NCI-H146 (cell line): ENCODE measurements around the gene LCORL.
A peak's percentile ranks its signal among the peaks of the same experiment; 100 is the strongest.
"Not testable (repeated sequence)": the region's sequence is repeated elsewhere in the genome, so short reads cannot be mapped to it uniquely, and the experiment has no call there.

ENCODE experiments used
- DNase-seq: peaks from one replicate; lab custom pipeline; 2025; lab: John Stamatoyannopoulos, UW

LCORL gene

GRCh38 chr4:17932041-17932440 is 89.5 kb downstream of the LCORL start:
- no peak for DNase-seq

DNA sequence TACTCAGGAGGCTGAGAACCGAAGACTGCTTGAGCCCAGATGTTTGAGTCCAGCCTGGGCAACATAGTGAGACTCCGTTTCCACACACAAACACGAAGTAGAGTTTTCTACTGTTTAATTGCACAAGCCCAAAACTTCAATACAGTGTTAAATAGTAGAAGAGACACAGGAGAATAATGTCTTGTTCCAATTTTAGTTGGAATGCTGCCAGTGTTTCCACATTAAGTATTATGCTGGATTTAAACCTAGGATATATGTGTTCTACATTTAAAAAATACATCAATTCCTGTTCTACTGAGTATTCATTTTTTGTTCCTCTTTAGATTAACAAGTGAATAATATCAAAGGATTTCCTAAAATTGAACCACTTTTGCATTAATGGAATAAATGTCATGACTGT is 91.3 kb downstream of the LCORL start:
- no peak for DNase-seq

GRCh38 chr4:17924189-17924588 is 97.4 kb downstream of the LCORL start:
- no peak for DNase-seq

- DNase-seq, result no peak
These were observed 100.1 kb downstream of the LCORL start for GRCh38 chr4:17921451-17921850.

GRCh38 chr4:17920681-17921080 is 100.9 kb downstream of the LCORL start:
- no peak for DNase-seq

- no peak for DNase-seq
These were observed 106.1 kb downstream of the LCORL start for GRCh38 chr4:17915439-17915838.

DNA sequence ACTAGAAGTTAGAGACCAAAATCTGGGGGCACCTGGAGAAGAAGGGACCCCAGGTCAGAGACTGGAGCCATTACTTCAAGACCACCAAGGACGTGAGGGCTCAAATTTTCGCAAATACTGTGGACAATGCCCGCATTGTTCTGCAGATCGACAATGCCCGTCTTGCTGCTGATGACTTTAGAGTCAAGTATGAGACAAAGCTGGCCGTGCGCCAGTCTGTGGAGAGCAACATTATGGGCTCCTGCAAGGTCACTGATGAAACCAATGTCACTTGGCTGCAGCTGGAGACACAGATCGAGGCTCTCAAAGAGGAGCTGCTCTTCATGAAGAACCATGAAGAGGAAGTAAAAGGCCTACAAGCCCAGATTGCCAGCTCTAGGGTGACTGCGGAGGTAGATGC is 109.5 kb downstream of the LCORL start:
- DNase-seq, result no peak

DNA sequence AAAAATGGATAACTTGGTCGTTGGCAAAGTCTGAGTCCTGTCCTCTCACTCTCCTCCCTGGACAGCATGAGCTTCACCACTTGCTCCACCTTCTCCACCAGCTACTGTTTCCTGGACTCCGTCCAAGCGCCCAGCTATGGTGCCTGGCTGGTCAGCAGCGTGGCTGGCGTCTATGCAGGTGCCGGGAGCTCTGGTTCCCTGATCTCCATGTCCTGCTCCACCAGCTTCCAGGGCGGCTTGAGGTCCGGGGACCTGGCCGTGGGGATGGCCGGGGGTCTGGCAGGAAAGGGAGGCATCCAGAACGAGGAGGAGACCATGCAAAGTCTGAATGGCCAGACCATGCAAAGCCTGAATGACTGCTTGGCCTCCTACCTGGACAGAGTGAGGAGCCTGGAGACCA is 109.9 kb downstream of the LCORL start:
- no peak for DNase-seq

- DNase-seq, result peak; percentile 70
These were observed 123.0 kb downstream of the LCORL start for GRCh38 chr4:17898553-17899055.

DNA sequence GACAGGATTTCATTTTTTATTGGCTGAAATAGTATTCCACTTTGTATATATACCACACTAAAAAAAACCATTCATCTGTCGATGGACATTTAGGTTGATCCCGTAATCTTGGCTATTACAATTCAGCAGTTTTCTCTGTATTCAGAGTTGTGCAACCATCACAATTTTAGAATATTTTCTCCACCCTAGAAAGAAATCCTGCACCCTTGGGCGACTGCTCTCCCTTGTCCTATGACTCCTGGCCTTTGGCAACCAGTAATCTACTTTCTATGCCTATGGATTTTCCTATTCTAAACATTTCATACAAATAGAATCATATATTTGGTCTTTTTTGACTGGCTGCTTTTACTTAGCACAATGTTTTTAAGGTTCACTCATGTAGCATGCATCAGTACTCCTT is 126.1 kb downstream of the LCORL start:
- no peak for DNase-seq

GRCh38 chr4:17894421-17894820 is 127.1 kb downstream of the LCORL start:
- no peak for DNase-seq

GRCh38 chr4:17889692-17890091 is 131.9 kb downstream of the LCORL start:
- no peak for DNase-seq

DNA sequence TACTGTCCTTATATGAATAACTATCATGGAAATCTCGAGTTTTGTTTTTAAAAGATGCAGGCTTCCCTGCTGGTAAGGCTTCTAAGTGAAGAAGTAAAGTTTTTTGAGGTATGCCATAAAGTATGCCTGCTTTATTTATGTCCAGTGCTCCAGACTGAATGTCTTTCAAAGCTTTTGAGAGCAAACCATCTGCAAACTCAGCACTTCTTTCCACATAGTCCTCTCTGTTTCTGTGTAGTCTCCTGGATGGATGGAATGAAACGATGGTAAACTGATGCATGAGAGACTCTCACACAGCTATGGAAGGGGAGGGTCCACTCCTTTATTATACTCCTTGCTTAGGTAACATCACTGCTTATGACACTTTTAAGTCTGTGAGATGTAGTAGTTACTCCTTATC is 137.0 kb downstream of the LCORL start:
- DNase-seq, result no peak

- DNase-seq, result no peak
These were observed 137.5 kb downstream of the LCORL start for GRCh38 chr4:17884063-17884462.

DNA sequence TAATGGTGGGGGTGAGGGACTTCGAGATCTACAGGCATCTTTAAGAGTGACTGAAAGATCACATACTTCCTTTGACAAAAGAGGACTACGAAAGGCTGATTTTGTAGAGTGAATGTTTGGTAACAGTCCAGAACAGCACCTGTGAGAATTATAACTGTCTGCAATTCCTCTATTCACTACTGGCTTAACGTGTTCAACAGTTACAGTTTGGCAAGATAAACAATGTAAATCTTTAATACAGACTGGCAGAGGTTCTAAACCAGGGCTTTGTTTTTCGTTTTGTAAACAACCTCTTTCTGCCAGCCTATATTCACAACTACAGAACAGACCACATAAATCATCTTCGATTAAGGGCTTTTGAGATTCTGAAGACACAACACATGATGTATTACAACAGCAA is 143.9 kb downstream of the LCORL start:
- DNase-seq, result no peak

- no peak for DNase-seq
These were observed 144.6 kb downstream of the LCORL start for GRCh38 chr4:17876943-17877342.

DNA sequence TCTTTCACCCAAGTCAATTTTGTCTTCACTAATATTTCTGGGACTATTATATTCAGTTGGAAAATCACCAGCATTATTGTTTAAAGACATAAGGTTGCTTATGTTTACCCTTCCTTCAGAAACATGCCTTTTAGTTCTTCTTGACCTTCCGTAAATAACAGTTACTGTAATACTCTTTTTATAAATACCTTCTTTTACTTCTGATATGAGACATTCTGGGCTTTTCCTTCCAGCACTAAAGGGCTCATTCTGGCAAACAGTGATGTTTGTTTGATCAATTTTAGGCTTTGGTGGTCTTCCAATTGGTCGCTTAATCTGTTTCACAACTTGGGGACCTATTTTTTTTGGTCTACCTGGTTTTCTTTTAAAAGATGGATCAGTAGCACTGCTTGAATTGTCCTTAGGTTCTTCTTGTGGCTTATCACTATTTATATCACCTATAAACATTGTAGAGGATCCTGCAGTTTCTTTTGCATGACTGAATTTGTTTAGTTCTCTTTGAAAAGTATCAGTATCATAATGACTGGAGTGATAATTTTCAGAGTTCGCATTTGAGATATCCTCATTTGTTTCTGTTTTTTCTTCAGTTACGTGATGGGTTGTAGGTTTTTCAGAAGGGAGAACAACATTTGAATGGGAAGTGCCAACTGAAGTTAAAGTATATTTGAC is 146.0 kb downstream of the LCORL start:
- DNase-seq, result no peak

- DNase-seq, result no peak
These were observed 152.2 kb downstream of the LCORL start for GRCh38 chr4:17869327-17869726.

DNA sequence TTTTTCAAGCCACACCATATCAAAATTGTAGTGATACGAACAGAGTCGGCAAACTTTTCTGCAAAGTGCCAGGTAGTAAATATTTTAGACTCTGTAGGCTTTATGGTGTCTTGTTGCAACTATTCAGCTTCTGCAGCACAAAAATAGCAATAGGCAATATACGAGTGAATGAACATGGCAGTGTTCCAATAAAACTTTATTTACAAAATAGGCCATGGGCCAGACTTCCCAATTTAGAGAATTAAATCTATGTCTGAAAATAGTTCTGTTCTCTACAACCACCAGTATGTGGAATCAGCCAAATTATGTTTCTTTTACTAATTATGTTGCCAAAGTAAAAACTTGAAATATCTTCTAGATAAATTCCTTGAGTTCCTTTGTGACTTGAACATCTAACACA is 154.3 kb downstream of the LCORL start:
- no peak for DNase-seq

DNA sequence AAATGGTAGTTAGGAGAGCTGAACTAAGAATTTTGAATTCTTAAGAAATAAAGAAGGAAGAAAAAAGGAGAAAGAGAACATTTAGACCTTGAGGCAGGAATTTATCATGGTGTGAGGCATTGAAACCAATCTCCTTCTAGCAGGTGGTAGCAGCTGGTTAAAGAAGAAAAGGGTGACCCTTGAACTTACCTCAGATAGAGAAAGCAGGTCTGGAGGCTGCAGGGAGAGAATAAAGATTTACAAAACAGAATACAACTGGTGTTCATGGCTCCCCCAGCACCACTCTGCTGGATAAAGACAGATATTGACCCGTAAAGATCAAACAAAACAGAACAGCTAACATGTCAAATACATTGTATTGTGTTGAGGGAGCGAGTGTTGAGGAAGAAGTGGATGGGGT is 154.7 kb downstream of the LCORL start:
- peak; percentile 83 for DNase-seq

- no peak for DNase-seq
These were observed 155.6 kb downstream of the LCORL start for GRCh38 chr4:17865866-17866363.

DNA sequence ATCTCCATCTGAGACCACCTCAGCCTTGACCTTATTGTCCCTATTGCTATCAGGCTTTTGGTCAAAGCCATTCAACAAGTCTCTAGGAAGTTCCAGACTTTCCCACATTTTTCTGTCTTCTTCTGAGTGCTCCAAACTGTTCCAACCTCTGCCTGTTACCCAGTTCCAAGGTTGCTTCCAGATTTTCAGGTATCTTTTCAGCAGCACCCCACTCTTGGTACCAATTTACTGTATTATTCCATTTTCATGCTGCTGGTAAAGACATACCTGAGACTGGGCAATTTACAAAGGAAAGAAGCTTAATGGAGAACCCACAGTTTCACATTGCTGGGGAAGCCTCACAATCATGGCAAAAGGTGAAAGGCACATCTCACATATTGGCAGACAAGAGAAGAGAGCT is 159.6 kb downstream of the LCORL start:
- not testable (repeated sequence) for DNase-seq

DNA sequence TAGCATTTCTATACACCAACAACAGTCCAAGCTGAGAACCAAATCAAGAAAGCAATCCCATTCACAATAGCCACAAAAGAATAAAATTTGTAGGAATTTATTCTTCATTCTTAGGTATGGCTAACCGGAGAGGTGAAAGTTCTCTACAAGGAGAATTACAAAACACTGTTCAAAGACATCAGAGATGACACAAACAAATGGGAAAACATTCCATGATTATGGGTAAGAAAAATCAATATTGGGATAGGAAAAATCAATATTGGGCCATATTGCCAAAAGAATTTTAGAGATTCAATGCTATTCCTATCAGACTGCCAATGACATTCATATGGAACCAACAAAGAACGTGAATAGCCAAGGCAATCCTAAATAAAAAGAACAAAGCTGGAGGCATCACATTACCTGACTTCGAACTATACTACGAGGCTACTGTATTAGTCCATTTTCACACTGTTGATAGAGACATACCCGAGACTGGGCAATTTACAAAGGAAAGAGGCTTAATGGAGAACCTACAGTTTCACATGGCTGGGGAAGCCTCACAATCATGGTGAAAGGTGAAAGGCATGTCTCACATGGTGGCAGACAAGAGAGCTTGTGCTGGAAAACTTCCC is 161.7 kb downstream of the LCORL start:
- no peak for DNase-seq

DNA sequence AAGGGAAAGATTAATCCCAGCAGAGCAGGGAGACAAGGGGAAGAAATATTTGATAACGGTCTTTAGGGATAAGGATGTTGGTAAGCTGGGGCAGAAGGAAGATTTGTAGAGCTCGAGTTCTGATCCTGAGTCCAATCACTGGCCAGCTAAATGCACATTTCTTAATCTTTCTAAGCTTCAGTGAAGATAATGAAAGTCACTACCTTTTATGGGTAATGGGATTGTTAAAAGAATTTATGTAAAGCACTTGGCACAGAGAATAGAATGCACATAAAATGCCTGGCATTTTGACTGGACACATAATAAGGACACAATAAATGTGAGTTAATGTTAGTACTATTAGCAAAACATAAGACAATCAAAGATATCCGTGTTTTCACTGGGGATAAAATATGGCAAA is 167.5 kb downstream of the LCORL start:
- DNase-seq, result no peak
